Measurements from ENCODE around the gene RPS27. TPM values are rescaled to one million over a fixed set of nuclear protein-coding genes. Genes with fewer than 3 reads are reported as not detected.

The RPS27 gene
- total and polyA plus RNA-seq, 2 of the 13 experiments (the other 11 are each of a cell fraction or from before 2014, with no cell fraction given): 3,737 to 9,964 TPM

DNA sequence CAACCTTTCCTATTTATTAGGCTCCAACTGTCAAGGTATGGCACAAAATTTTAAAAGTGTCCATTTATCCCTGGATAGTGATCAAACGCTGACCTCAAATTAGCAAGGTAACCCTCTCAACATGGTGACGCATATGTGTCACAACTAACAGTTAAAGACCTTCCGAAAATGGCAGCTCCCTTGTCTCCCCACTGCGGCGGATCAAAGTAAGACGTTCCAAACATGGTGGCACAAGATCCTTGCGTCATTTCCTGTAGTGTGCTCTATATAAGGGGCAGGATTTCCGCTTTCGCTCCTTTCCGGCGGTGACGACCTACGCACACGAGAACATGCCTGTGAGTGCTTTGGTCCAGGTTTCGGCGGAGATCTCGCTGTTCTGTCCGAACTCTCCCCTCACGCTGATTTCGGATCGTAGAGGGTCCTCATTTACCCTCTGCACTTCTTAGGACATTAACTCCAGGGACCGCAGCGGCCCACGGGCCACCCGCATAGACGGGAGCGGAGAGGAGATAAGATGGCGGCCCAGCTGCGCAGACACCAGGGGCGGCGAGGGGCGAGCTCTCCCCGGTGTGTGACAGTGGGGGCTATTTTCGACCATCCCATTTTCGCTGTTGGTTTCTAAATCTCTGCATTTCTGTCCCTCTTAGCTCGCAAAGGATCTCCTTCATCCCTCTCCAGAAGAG is at the start of gene RPS27 (continued):
- TF ChIP-seq ZIK1 (CRISPR knock-in tag; IDR thresholded peaks at IDR 0.05; ENCODE audit: borderline replicate concordance, low read depth) (peak; percentile 52; the same call in 1 of the 2 replicates), MIXL1 (CRISPR knock-in tag; IDR thresholded peaks at IDR 0.05) (peak; percentile 71), POGZ (CRISPR knock-in tag; IDR thresholded peaks at IDR 0.05) (peak; percentile 78; the same call in 1 of the 2 replicates), ELF3 (CRISPR knock-in tag; IDR thresholded peaks at IDR 0.05) (peak; percentile 99), ARID3A (IDR thresholded peaks at IDR 0.05; ENCODE audit: low read depth, low read length) (no peak), GATAD1 (CRISPR knock-in tag; IDR thresholded peaks at IDR 0.05) (peak; percentile 87), ZBTB43 (CRISPR knock-in tag; conservative IDR thresholded peaks at IDR 0.05) (peak; percentile 69), TFDP2 (CRISPR knock-in tag; IDR thresholded peaks at IDR 0.05) (no peak), HNRNPLL (IDR thresholded peaks at IDR 0.05; ENCODE audit: low read depth, low read length, poor library complexity, severe bottlenecking) (peak; percentile 41), ZNF33A (CRISPR knock-in tag; IDR thresholded peaks at IDR 0.05; ENCODE audit: borderline replicate concordance) (0 out of 2 replicates have a peak, but pooled peaks have one; percentile 67), ZNF354B (CRISPR knock-in tag; IDR thresholded peaks at IDR 0.05) (no peak), HNRNPH1 (optimal IDR thresholded peaks at IDR 0.05; ENCODE audit: low read depth, low read length) (no peak), PAX8 (CRISPR knock-in tag; IDR thresholded peaks at IDR 0.05; ENCODE audit: borderline replicate concordance) (0 out of 2 replicates have a peak, but pooled peaks have one; percentile 68), ZSCAN22 (CRISPR knock-in tag; IDR thresholded peaks at IDR 0.05) (no peak), ZNF337 (CRISPR knock-in tag; IDR thresholded peaks at IDR 0.05; ENCODE audit: borderline replicate concordance, low read depth) (0 out of 2 replicates have a peak, but pooled peaks have one; percentile 42), SOX5 (CRISPR knock-in tag; IDR thresholded peaks at IDR 0.05; ENCODE audit: borderline replicate concordance) (peak; percentile 70), NR2C2 (CRISPR knock-in tag; IDR thresholded peaks at IDR 0.05; ENCODE audit: borderline replicate concordance) (peak; percentile 78; the same call in 1 of the 2 replicates), DR1 (CRISPR knock-in tag; IDR thresholded peaks at IDR 0.05) (peak; percentile 89; the same call in 1 of the 2 replicates), ZNF83 (CRISPR knock-in tag; IDR thresholded peaks at IDR 0.05; ENCODE audit: borderline replicate concordance) (no peak), ZNF484 (CRISPR knock-in tag; IDR thresholded peaks at IDR 0.05; ENCODE audit: borderline replicate concordance, low read depth) (no peak), PHF5A (CRISPR knock-in tag; IDR thresholded peaks at IDR 0.05; ENCODE audit: low read depth, unreplicated experiment) (no peak), ZNF850 (CRISPR knock-in tag; conservative IDR thresholded peaks at IDR 0.05) (no peak), CBX2 (IDR thresholded peaks at IDR 0.05; ENCODE audit: low read depth, low read length) (no peak), CBX2 (CRISPR knock-in tag; IDR thresholded peaks at IDR 0.05; ENCODE audit: low read depth) (no peak), KAT7 (CRISPR knock-in tag; IDR thresholded peaks at IDR 0.05; ENCODE audit: borderline replicate concordance) (peak; percentile 62; the same call in 1 of the 2 replicates), RARA (CRISPR knock-in tag; IDR thresholded peaks at IDR 0.05) (peak; percentile 45; the same call in 1 of the 2 replicates), ZNF550 (CRISPR knock-in tag; IDR thresholded peaks at IDR 0.05; ENCODE audit: borderline replicate concordance) (no peak), POLR2AphosphoS5 (IDR thresholded peaks at IDR 0.05; ENCODE audit: low read depth, low read length) (peak; percentile 100)
